HFFc6 (cell line): Measurements from ENCODE around the gene PAM16. TPM values are rescaled to one million over a fixed set of nuclear protein-coding genes. Genes with fewer than 3 reads are reported as not detected.
"Not testable (repeated sequence)": the region's sequence is repeated elsewhere in the genome, so short reads cannot be mapped to it uniquely, and the experiment has no call there.

Experiments used
- DNase-seq: peaks from one replicate; pipeline ENCODE4 v3.0.0-alpha.2; 2018
- H3K27ac Mint-ChIP-seq: 2 replicates; pipeline ENCODE4 v1.8.0; 2020; ENCODE audit warnings: mild to moderate bottlenecking, mixed read lengths
- H3K27me3 Mint-ChIP-seq: 2 replicates; pipeline ENCODE4 v1.8.0; 2021; ENCODE audit warnings: mild to moderate bottlenecking, moderate library complexity, mixed read lengths; ENCODE audit not compliant: insufficient read depth
- H3K36me3 Mint-ChIP-seq: 2 replicates; pipeline ENCODE4 v1.8.0; 2021; ENCODE audit warnings: low read depth, mixed read lengths
- H3K4me1 Mint-ChIP-seq: 2 replicates; pipeline ENCODE4 v1.8.0; 2020; ENCODE audit warnings: low read depth, mixed read lengths
- H3K4me3 Mint-ChIP-seq: 2 replicates; pipeline ENCODE4 v1.8.0; 2020; ENCODE audit warnings: mild to moderate bottlenecking, moderate library complexity, mixed read lengths
- H3K9me3 Mint-ChIP-seq: 2 replicates; pipeline ENCODE4 v1.8.0; 2020; ENCODE audit warnings: mild to moderate bottlenecking, mixed read lengths
- CTCF ChIP-seq: fragments of 200-600 bp; sonication (generic); IDR thresholded peaks from 2 replicates; pipeline ENCODE4 v1.5.0; 2021; ENCODE audit warnings: antibody characterized with exemption, mild to moderate bottlenecking
- long read RNA-seq: library from polyadenylated mRNA; unstranded; transcript quantifications from one replicate; pipeline ENCODE4 v2.0.0, GENCODE V29; 2019
- total RNA-seq, 6 experiments: library from RNA; stranded (reverse); fragmentation: NEBNext Ultra II Directional; extraction: Animal tissue kit (Norgen Biotek cat#: 25700); gene quantifications; 2 replicates in 1 of 6; 3 replicates in 5 of 6; pipeline ENCODE4 v1.2.3, GENCODE V29; 2021

PAM16 gene
- 10 to 100 TPM; 44.9 to 50.8 (median 46.1) TPM for total RNA-seq
- long read RNA-seq, transcript PAM16-209 (5 exons, 650 nt) = minor isoform, 7 of 54 reads
- long read RNA-seq, transcript PAM16-201 (5 exons, 587 nt) = major isoform, 40 of 54 reads
- long read RNA-seq, partial matches to known transcripts = 0 of 54 reads
- long read RNA-seq, other reads (novel, unspliced or antisense) = 5 of 54 reads

- DNase-seq = peak; percentile 88
- Mint-ChIP-seq H3K9me3 (no peaks in the 10 kb centered on the region), H3K4me1 (peaks cover 30% of the 10 kb centered on the region), H3K36me3 (no peaks in the 10 kb centered on the region; the same call in 1 of the 2 replicates), H3K27me3 (peaks cover 2% of the 10 kb centered on the region; the same call in 1 of the 2 replicates), H3K4me3 (peak within 1 kb of the TSS; percentile 98), H3K27ac (peak within 1 kb of the TSS; percentile 81)
- TF ChIP-seq CTCF = peak; percentile 53; the same call in 1 of the 2 replicates
Measured at GRCh38 chr16:4350787-4351659, at the start of gene PAM16. TSS of gene PAM16 (minus strand) at chr16:4351321. CDS start at chr16:4351234, 87 bp downstream.

- H3K4me3 Mint-ChIP-seq = no peak overlapping the region
- no peak overlapping the region for H3K27ac Mint-ChIP-seq
- no peaks in the 10 kb centered on the region; the same call in 1 of the 2 replicates for H3K27me3 Mint-ChIP-seq
- DNase-seq = no peak
- H3K9me3 Mint-ChIP-seq = no peaks in the 10 kb centered on the region
- H3K36me3 Mint-ChIP-seq = peaks cover 9% of the 10 kb centered on the region; the same call in 1 of the 2 replicates
- 0 out of 2 replicates have a peak, but pooled peaks cover 4% of the 10 kb centered on the region for H3K4me1 Mint-ChIP-seq
- no peak for TF ChIP-seq CTCF
Measured at GRCh38 chr16:4399001-4399730, 48.0 kb upstream of the PAM16 start.

- DNase-seq = no peak
- no peak overlapping the region for H3K27ac Mint-ChIP-seq
- H3K36me3 Mint-ChIP-seq = no peaks in the 10 kb centered on the region; the same call in 1 of the 2 replicates
- H3K27me3 Mint-ChIP-seq = no peaks in the 10 kb centered on the region
- peaks cover 18% of the 10 kb centered on the region for H3K4me1 Mint-ChIP-seq
- TF ChIP-seq CTCF = no peak
- no peaks in the 10 kb centered on the region for H3K9me3 Mint-ChIP-seq
- H3K4me3 Mint-ChIP-seq = no peak overlapping the region
Measured at GRCh38 chr16:4395055-4395726, 44.1 kb upstream of the PAM16 start.

DNA sequence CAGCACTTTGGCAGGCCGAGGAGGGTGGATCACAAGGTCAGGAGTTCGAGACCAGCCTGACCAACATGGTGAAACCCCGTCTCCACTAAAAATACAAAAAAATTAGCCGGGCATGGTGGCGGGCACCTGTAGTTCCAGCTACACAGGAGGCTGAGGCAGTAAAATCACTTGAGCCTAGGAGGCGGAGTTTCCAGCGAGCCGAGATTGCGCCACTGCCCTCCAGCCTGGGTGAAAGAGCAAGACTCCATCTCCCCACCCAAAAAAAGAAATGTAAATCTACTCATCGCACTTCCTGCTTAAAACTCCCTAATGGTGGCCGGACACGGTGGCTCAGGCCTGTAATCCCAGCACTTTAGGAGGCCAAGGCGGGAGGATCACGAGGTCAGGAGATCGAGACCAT, 42.7 kb upstream of the PAM16 start:
- H3K27ac Mint-ChIP-seq = peak overlapping the region; percentile 91
- not testable (repeated sequence) for H3K4me3 Mint-ChIP-seq, H3K9me3 Mint-ChIP-seq

GRCh38 chr16:4393240-4393600, 42.1 kb upstream of the PAM16 start:
- H3K4me1 Mint-ChIP-seq = peaks cover 28% of the 10 kb centered on the region
- H3K27ac Mint-ChIP-seq = peak overlapping the region; percentile 91
- no peak; the same call in 1 of the 2 replicates for TF ChIP-seq CTCF
- H3K4me3 Mint-ChIP-seq = no peak overlapping the region
- H3K27me3 Mint-ChIP-seq = no peaks in the 10 kb centered on the region; the same call in 1 of the 2 replicates
- no peaks in the 10 kb centered on the region for H3K36me3 Mint-ChIP-seq
- DNase-seq = peak; percentile 65
- H3K9me3 Mint-ChIP-seq = no peaks in the 10 kb centered on the region

More for the DNA sequence above, 42.7 kb upstream of the PAM16 start:
- not testable (repeated sequence) for DNase-seq, H3K36me3 Mint-ChIP-seq, H3K27me3 Mint-ChIP-seq
- peaks cover 21% of the 10 kb centered on the region for H3K4me1 Mint-ChIP-seq
